ENCODE measurements around the gene CD52.
"Not testable (repeated sequence)": the region's sequence is repeated elsewhere in the genome, so short reads cannot be mapped to it uniquely, and the experiment has no call there.

- TF ChIP-seq CTCF, POLR2A (IDR thresholded peaks at IDR 0.05): not testable (repeated sequence)
These were observed 25.0 kb upstream of the CD52 start for GRCh38 chr1:26292735-26293134.
